Measurements from ENCODE around the gene LMNTD1.
"Not testable (repeated sequence)": the region's sequence is repeated elsewhere in the genome, so short reads cannot be mapped to it uniquely, and the experiment has no call there.

The LMNTD1 gene

GRCh38 chr12:25438638-25439037 lies 114.4 kb downstream of the LMNTD1 start:
- TF ChIP-seq POLR2AphosphoS5 (IDR thresholded peaks at IDR 0.05; ENCODE audit: low read depth, low read length) (no peak), POLR2A (IDR thresholded peaks at IDR 0.05; ENCODE audit: low read depth, low read length) (no peak), TAF1 (IDR thresholded peaks at IDR 0.05; ENCODE audit: borderline replicate concordance, low read depth, low read length) (no peak)
- DNase-seq (ENCODE audit: insufficient read length) (no peak), FAIRE-seq (no peak)

- TF ChIP-seq POLR2AphosphoS5 (IDR thresholded peaks at IDR 0.05; ENCODE audit: low read depth, low read length), result no peak
- TF ChIP-seq TAF1 (IDR thresholded peaks at IDR 0.05; ENCODE audit: borderline replicate concordance, low read depth, low read length), result no peak
- TF ChIP-seq POLR2A (IDR thresholded peaks at IDR 0.05; ENCODE audit: low read depth, low read length), result no peak
- no peak for DNase-seq (ENCODE audit: insufficient read length)
- FAIRE-seq, result peak; percentile 88
These were observed 116.7 kb downstream of the LMNTD1 start for GRCh38 chr12:25436206-25437030.

GRCh38 chr12:25435431-25435830 lies 117.7 kb downstream of the LMNTD1 start:
- TF ChIP-seq POLR2AphosphoS5 (IDR thresholded peaks at IDR 0.05; ENCODE audit: low read depth, low read length) (no peak), TAF1 (IDR thresholded peaks at IDR 0.05; ENCODE audit: borderline replicate concordance, low read depth, low read length) (no peak), POLR2A (IDR thresholded peaks at IDR 0.05; ENCODE audit: low read depth, low read length) (no peak)
- DNase-seq (ENCODE audit: insufficient read length) (no peak), FAIRE-seq (no peak)

GRCh38 chr12:25434515-25434914 lies 118.6 kb downstream of the LMNTD1 start:
- FAIRE-seq, result no peak
- DNase-seq (ENCODE audit: insufficient read length), result no peak
- TF ChIP-seq POLR2A (IDR thresholded peaks at IDR 0.05; ENCODE audit: low read depth, low read length) (no peak), TAF1 (IDR thresholded peaks at IDR 0.05; ENCODE audit: borderline replicate concordance, low read depth, low read length) (no peak), POLR2AphosphoS5 (IDR thresholded peaks at IDR 0.05; ENCODE audit: low read depth, low read length) (no peak)

GRCh38 chr12:25433581-25434325 lies 119.3 kb downstream of the LMNTD1 start:
- no peak for DNase-seq (ENCODE audit: insufficient read length)
- TF ChIP-seq TAF1 (IDR thresholded peaks at IDR 0.05; ENCODE audit: borderline replicate concordance, low read depth, low read length) (no peak), POLR2AphosphoS5 (IDR thresholded peaks at IDR 0.05; ENCODE audit: low read depth, low read length) (no peak), POLR2A (IDR thresholded peaks at IDR 0.05; ENCODE audit: low read depth, low read length) (no peak)
- no peak for FAIRE-seq

- no peak for DNase-seq (ENCODE audit: insufficient read length)
- TF ChIP-seq POLR2A (IDR thresholded peaks at IDR 0.05; ENCODE audit: low read depth, low read length), result no peak
- no peak for FAIRE-seq
These were observed 120.1 kb downstream of the LMNTD1 start for GRCh38 chr12:25433024-25433423.

- FAIRE-seq, result no peak
- no peak for TF ChIP-seq POLR2A (IDR thresholded peaks at IDR 0.05; ENCODE audit: low read depth, low read length)
- no peak for TF ChIP-seq POLR2AphosphoS5 (IDR thresholded peaks at IDR 0.05; ENCODE audit: low read depth, low read length)
- TF ChIP-seq TAF1 (IDR thresholded peaks at IDR 0.05; ENCODE audit: borderline replicate concordance, low read depth, low read length), result no peak
- no peak for DNase-seq (ENCODE audit: insufficient read length)
These were observed 125.5 kb downstream of the LMNTD1 start for GRCh38 chr12:25427337-25428249.

- FAIRE-seq, result not testable (repeated sequence)
These were observed 126.3 kb downstream of the LMNTD1 start for GRCh38 chr12:25426821-25427220.

More at GRCh38 chr12:25426821-25427220, 126.3 kb downstream of the LMNTD1 start:
- not testable (repeated sequence) for DNase-seq (ENCODE audit: insufficient read length)

Data from GM12892 (cell line).